ENCODE data around the gene SLC6A9. TPM values are rescaled to one million over a fixed set of nuclear protein-coding genes. Genes with fewer than 3 reads are reported as not detected.

Gene SLC6A9
- total and polyA plus RNA-seq, 12 donors: 11.8 to 198 (median 23.5) TPM

- H3K27me3 ChIP-seq: no peaks in the 10 kb centered on the region
- WGBS, 4 donors: 89 to 100% (median 90%) methylated on average over 3 of the region's 3 CpGs
- intact Hi-C loops (cut with DNase I): no loop called here
- no peak for DNase-seq
- H3K36me3 ChIP-seq (replicated peaks in 1 of 2): peaks cover 0 to 53% of the 10 kb centered on the region in 2 donors
- no peak overlapping the region for H3K27ac ChIP-seq
- no peaks in the 10 kb centered on the region for H3K9me3 ChIP-seq (replicated peaks in 1 of 3)
- TF ChIP-seq POLR2A (IDR thresholded peaks at IDR 0.05): no peak
- no peak for TF ChIP-seq CTCF (IDR thresholded peaks at IDR 0.05)
- H3K4me3 ChIP-seq: no peak overlapping the region
- no peaks in the 10 kb centered on the region for H3K4me1 ChIP-seq (replicated peaks in 1 of 2)
Measured at GRCh38 chr1:43963006-43963405, 68.3 kb downstream of the SLC6A9 start.

- no peak for DNase-seq
- Histone ChIP-seq H3K27ac (no peak overlapping the region), H3K9me3 (replicated peaks in 1 of 3) (no peaks in the 10 kb centered on the region), H3K27me3 (no peaks in the 10 kb centered on the region), H3K4me1 (replicated peaks in 1 of 2) (no peaks in the 10 kb centered on the region), H3K36me3 (replicated peaks in 1 of 2) (peaks cover 0 to 59% of the 10 kb centered on the region in 2 donors), H3K4me3 (no peak overlapping the region)
- 87 to 96% (median 93%) methylated on average over 2 of the region's 2 CpGs for WGBS, 4 donors
- intact Hi-C loops (cut with DNase I): no loop called here
- no peak for TF ChIP-seq CTCF (IDR thresholded peaks at IDR 0.05)
Measured at GRCh38 chr1:43962324-43962723, 68.9 kb downstream of the SLC6A9 start.

GRCh38 chr1:43961692-43962091 lies 69.6 kb downstream of the SLC6A9 start:
- WGBS, 4 donors: 86 to 94% (median 91%) methylated on average over 3 of the region's 3 CpGs
- no peak for DNase-seq
- Histone ChIP-seq H3K9me3 (replicated peaks in 1 of 3) (no peaks in the 10 kb centered on the region), H3K36me3 (replicated peaks in 1 of 2) (peaks cover 0 to 63% of the 10 kb centered on the region in 2 donors), H3K27ac (no peak overlapping the region), H3K4me1 (replicated peaks in 1 of 2) (no peaks in the 10 kb centered on the region), H3K27me3 (no peaks in the 10 kb centered on the region), H3K4me3 (no peak overlapping the region)
- TF ChIP-seq CTCF (IDR thresholded peaks at IDR 0.05): no peak
- no peak for TF ChIP-seq POLR2A (IDR thresholded peaks at IDR 0.05)
- intact Hi-C loops (cut with DNase I): no loop called here

- H3K36me3 ChIP-seq (replicated peaks in 1 of 2): peaks cover 0 to 66% of the 10 kb centered on the region in 2 donors
- intact Hi-C loops (cut with DNase I): no loop called here
Measured at GRCh38 chr1:43960798-43961197, 70.5 kb downstream of the SLC6A9 start.

More at GRCh38 chr1:43960798-43961197, 70.5 kb downstream of the SLC6A9 start:
- Histone ChIP-seq H3K9me3 (replicated peaks in 1 of 3) (no peaks in the 10 kb centered on the region), H3K27me3 (no peaks in the 10 kb centered on the region), H3K4me1 (replicated peaks in 1 of 2) (no peaks in the 10 kb centered on the region), H3K4me3 (no peak overlapping the region), H3K27ac (no peak overlapping the region)
- no peak for TF ChIP-seq CTCF (IDR thresholded peaks at IDR 0.05)
- TF ChIP-seq POLR2A (IDR thresholded peaks at IDR 0.05): no peak
- WGBS, 4 donors: 75 to 94% (median 92%) methylated on average over 2 to 8 of the region's 8 CpGs
- no peak for DNase-seq

All from adrenal gland (tissue), 12 donors.